Endodermal cell (in vitro differentiated cells): ENCODE data around the gene TGM1. TPM values are rescaled to one million over a fixed set of nuclear protein-coding genes. Genes with fewer than 3 reads are reported as not detected.

Experiments used
- DNase-seq: peaks from one replicate; pipeline ENCODE4 v3.0.0-alpha.2; 2017
- H3K27ac ChIP-seq: 2 replicates; pipeline ENCODE4 v1.5.1; 2013; ENCODE audit warnings: mild to moderate bottlenecking, low read depth, low read length, moderate library complexity
- H3K27me3 ChIP-seq: 2 replicates; pipeline ENCODE4 v1.6.1; 2013; ENCODE audit warnings: mild to moderate bottlenecking, low read length, moderate library complexity; ENCODE audit not compliant: insufficient read depth, control insufficient read depth, poor library complexity, severe bottlenecking
- H3K36me3 ChIP-seq: 2 replicates; pipeline ENCODE4 v1.7.0; 2013; ENCODE audit warnings: mild to moderate bottlenecking, low read length, moderate library complexity; ENCODE audit not compliant: control insufficient read depth, insufficient read depth
- H3K4me1 ChIP-seq: one replicate; pipeline ENCODE4 v1.7.0; 2013; ENCODE audit warnings: low read length; ENCODE audit not compliant: control insufficient read depth, insufficient read depth
- H3K4me3 ChIP-seq: 2 replicates; pipeline ENCODE4 v1.5.1; 2013; ENCODE audit warnings: mild to moderate bottlenecking, low read length, moderate library complexity
- H3K9ac ChIP-seq: 2 replicates; pipeline ENCODE4 v1.6.1; 2013; ENCODE audit warnings: mild to moderate bottlenecking, low read length, moderate library complexity; ENCODE audit not compliant: poor library complexity, severe bottlenecking; ENCODE audit errors: extremely low read depth
- H3K9me3 ChIP-seq: 2 replicates; pipeline ENCODE4 v1.6.1; 2013; ENCODE audit warnings: mild to moderate bottlenecking, low read length, moderate library complexity; ENCODE audit not compliant: control insufficient read depth
- H3K27ac Mint-ChIP-seq: 2 replicates; pipeline ENCODE4 v1.8.0; 2020; ENCODE audit warnings: mixed read lengths
- H3K27me3 Mint-ChIP-seq: 2 replicates; pipeline ENCODE4 v1.8.0; 2021; ENCODE audit warnings: mild to moderate bottlenecking, mixed read lengths; ENCODE audit not compliant: insufficient read depth
- H3K36me3 Mint-ChIP-seq: 2 replicates; pipeline ENCODE4 v1.8.0; 2020; ENCODE audit warnings: low read depth, mixed read lengths
- H3K4me1 Mint-ChIP-seq: 2 replicates; pipeline ENCODE4 v1.8.0; 2020; ENCODE audit warnings: mixed read lengths
- H3K4me3 Mint-ChIP-seq: 2 replicates; pipeline ENCODE4 v1.8.0; 2020; ENCODE audit warnings: mild to moderate bottlenecking, moderate library complexity, mixed read lengths
- H3K9me3 Mint-ChIP-seq: 2 replicates; pipeline ENCODE4 v1.8.0; 2020; ENCODE audit warnings: mild to moderate bottlenecking, mixed read lengths
- WGBS, 2 experiments: methylation state at CpG; one replicate each; pipeline versions ENCODE4 v1.1.5 to v1.1.7; 2013; ENCODE audit warnings: missing lambda C conversion rate in 2 of 2, mixed read lengths in 1 of 2; ENCODE audit not compliant: insufficient coverage in 1 of 2, insufficient read length in 1 of 2; 5-methylcytosine and 5-hydroxymethylcytosine counted together
- total RNA-seq, 2 donors: library from RNA; stranded (reverse); fragmentation: NEBNext Ultra II Directional in 1 of 2; extraction: Animal tissue kit (Norgen Biotek cat#: 25700) in 1 of 2; gene quantifications; 2 replicates in 1 of 2; 3 replicates in 1 of 2; pipeline ENCODE4 v1.2.1, GENCODE V29; 2021
- TF ChIP-seq, protein P1 (sequence below): fragments of 200-600 bp; sonication (generic); conservative IDR thresholded peaks from 2 replicates; pipeline ENCODE4 v1.5.0; 2021; ENCODE audit warnings: antibody characterized with exemption, mild to moderate bottlenecking

Gene TGM1
- total RNA-seq, 2 donors from 2014 or later: 1.6 to 3.4 TPM

DNA sequence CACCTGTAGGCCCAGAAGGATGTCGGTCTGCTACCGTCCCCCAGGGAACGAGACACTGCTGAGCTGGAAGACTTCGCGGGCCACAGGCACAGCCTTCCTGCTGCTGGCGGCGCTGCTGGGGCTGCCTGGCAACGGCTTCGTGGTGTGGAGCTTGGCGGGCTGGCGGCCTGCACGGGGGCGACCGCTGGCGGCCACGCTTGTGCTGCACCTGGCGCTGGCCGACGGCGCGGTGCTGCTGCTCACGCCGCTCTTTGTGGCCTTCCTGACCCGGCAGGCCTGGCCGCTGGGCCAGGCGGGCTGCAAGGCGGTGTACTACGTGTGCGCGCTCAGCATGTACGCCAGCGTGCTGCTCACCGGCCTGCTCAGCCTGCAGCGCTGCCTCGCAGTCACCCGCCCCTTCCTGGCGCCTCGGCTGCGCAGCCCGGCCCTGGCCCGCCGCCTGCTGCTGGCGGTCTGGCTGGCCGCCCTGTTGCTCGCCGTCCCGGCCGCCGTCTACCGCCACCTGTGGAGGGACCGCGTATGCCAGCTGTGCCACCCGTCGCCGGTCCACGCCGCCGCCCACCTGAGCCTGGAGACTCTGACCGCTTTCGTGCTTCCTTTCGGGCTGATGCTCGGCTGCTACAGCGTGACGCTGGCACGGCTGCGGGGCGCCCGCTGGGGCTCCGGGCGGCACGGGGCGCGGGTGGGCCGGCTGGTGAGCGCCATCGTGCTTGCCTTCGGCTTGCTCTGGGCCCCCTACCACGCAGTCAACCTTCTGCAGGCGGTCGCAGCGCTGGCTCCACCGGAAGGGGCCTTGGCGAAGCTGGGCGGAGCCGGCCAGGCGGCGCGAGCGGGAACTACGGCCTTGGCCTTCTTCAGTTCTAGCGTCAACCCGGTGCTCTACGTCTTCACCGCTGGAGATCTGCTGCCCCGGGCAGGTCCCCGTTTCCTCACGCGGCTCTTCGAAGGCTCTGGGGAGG lies 47.9 kb upstream of the TGM1 start, which contains the start of gene LTB4R:
Gene LTB4R (plus strand): TSS at position 857 of the 959 bp plus-strand sequence. CDS start 4,150 bp downstream, outside the sequence.
- no peaks in the 10 kb centered on the region for H3K9me3 ChIP-seq
- Mint-ChIP-seq H3K36me3 (peaks cover 22% of the 10 kb centered on the region), H3K9me3 (no peaks in the 10 kb centered on the region), H3K27me3 (peaks cover 17% of the 10 kb centered on the region), H3K4me1 (peaks cover 10% of the 10 kb centered on the region), H3K27ac (no peak within 1 kb of the TSS), H3K4me3 (no peak within 1 kb of the TSS)
- no peak within 1 kb of the TSS for H3K27ac ChIP-seq
- H3K9ac ChIP-seq: no peak within 1 kb of the TSS
- 96 to 97% methylated on average over 73 to 99 of the region's 99 CpGs for WGBS, 2 experiments
- peaks cover 23% of the 10 kb centered on the region for H3K36me3 ChIP-seq
- no peak for DNase-seq
- H3K27me3 ChIP-seq: no peaks in the 10 kb centered on the region
- TF ChIP-seq, protein P1, sequence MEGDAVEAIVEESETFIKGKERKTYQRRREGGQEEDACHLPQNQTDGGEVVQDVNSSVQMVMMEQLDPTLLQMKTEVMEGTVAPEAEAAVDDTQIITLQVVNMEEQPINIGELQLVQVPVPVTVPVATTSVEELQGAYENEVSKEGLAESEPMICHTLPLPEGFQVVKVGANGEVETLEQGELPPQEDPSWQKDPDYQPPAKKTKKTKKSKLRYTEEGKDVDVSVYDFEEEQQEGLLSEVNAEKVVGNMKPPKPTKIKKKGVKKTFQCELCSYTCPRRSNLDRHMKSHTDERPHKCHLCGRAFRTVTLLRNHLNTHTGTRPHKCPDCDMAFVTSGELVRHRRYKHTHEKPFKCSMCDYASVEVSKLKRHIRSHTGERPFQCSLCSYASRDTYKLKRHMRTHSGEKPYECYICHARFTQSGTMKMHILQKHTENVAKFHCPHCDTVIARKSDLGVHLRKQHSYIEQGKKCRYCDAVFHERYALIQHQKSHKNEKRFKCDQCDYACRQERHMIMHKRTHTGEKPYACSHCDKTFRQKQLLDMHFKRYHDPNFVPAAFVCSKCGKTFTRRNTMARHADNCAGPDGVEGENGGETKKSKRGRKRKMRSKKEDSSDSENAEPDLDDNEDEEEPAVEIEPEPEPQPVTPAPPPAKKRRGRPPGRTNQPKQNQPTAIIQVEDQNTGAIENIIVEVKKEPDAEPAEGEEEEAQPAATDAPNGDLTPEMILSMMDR: no peak
- H3K4me1 ChIP-seq: no peaks in the 10 kb centered on the region
- H3K4me3 ChIP-seq: no peak within 1 kb of the TSS

GRCh38 chr14:24310265-24310645 lies 47.3 kb upstream of the TGM1 start:
- no peak overlapping the region for H3K9ac ChIP-seq
- WGBS, 2 experiments: 94 to 100% methylated on average over 1 to 5 of the region's 5 CpGs
- H3K27ac ChIP-seq: no peak overlapping the region
- TF ChIP-seq, protein P1: no peak
- H3K4me1 ChIP-seq: no peaks in the 10 kb centered on the region
- no peaks in the 10 kb centered on the region for H3K9me3 Mint-ChIP-seq
- H3K9me3 ChIP-seq: no peaks in the 10 kb centered on the region
- no peak overlapping the region for H3K4me3 ChIP-seq
- H3K36me3 ChIP-seq: peaks cover 29% of the 10 kb centered on the region
- DNase-seq: no peak
- H3K4me3 Mint-ChIP-seq: no peak overlapping the region
- peaks cover 29% of the 10 kb centered on the region for H3K36me3 Mint-ChIP-seq
- no peak overlapping the region for H3K27ac Mint-ChIP-seq
- no peaks in the 10 kb centered on the region for H3K27me3 ChIP-seq
- peaks cover 10% of the 10 kb centered on the region for H3K27me3 Mint-ChIP-seq
- H3K4me1 Mint-ChIP-seq: peaks cover 10% of the 10 kb centered on the region

GRCh38 chr14:24309538-24310264 lies 46.7 kb upstream of the TGM1 start, which contains the start of gene LTB4R2:
Gene LTB4R2 (plus strand): TSS chr14:24310140. CDS start chr14:24310665, 525 bp downstream.
- Histone ChIP-seq H3K36me3 (peaks cover 34% of the 10 kb centered on the region), H3K4me1 (no peaks in the 10 kb centered on the region), H3K27ac (no peak within 1 kb of the TSS), H3K4me3 (no peak within 1 kb of the TSS), H3K9me3 (no peaks in the 10 kb centered on the region), H3K9ac (no peak within 1 kb of the TSS), H3K27me3 (no peaks in the 10 kb centered on the region)
- H3K27ac Mint-ChIP-seq: no peak within 1 kb of the TSS
- no peaks in the 10 kb centered on the region for H3K9me3 Mint-ChIP-seq
- 88 to 100% methylated on average over 1 to 5 of the region's 5 CpGs for WGBS, 2 experiments
- peaks cover 4% of the 10 kb centered on the region for H3K27me3 Mint-ChIP-seq
- peaks cover 34% of the 10 kb centered on the region for H3K36me3 Mint-ChIP-seq
- DNase-seq: no peak
- peaks cover 10% of the 10 kb centered on the region for H3K4me1 Mint-ChIP-seq
- H3K4me3 Mint-ChIP-seq: no peak within 1 kb of the TSS
- TF ChIP-seq, protein P1: no peak
